ENCODE measurements around the gene ELL2. TPM values are rescaled to one million over a fixed set of nuclear protein-coding genes. Genes with fewer than 3 reads are reported as not detected.
"Not testable (repeated sequence)": the region's sequence is repeated elsewhere in the genome, so short reads cannot be mapped to it uniquely, and the experiment has no call there.

ELL2 gene
- total and polyA plus RNA-seq, 2 of the 13 experiments (the other 11 are each of a cell fraction or from before 2014, with no cell fraction given): 78.9 to 97.1 TPM

DNA sequence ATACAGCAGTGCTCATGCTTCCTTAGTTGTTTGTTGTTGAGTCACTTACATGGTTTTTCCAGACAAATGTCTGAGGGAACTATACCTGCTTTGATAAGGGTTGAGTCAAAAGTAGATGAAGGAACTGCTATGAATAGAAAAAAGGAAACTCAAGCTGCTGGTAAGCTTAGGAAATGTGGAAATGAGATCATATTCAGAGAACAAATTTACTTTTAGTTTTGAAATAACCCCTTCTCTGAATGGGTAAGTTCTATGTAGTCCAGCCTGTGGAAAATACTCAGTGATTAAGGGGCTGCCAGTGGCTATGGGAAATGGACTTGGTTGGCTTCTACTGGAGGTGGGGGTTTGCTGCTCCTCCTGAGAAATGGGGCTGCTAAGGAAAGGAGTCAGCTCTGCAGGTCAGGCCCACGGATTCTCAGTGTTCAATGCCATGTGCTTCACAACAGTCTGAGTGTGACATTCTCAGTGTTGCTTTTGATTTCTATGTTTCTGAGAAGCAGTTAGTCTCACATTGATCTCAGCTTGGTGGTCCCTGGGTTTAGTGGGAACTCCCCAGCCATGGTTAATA lies 91.5 kb downstream of the ELL2 start:
- intact Hi-C loops (cut with micrococcal nuclease; ENCODE audit: unreplicated experiment) (no loop called here), in situ Hi-C loops (cut with HindIII; ENCODE audit: extremely low pct_ligation_motif_present, low pct_unique_long_range_greater_than_20kb) (no loop called here)
- POLR2A ChIA-PET: interaction anchor here (7.9 kb wide), 1 partner anchor 9 kb away, joined by 128 read pairs; no protein-coding TSS in a partner anchor
- ATAC-seq (no peak; the same call in 2 of the 3 replicates), DNase-seq (ENCODE audit: low spot score) (peak; percentile 54), FAIRE-seq (no peak)
- H3K9me3 ChIP-seq (ENCODE audit: low read length): no peaks in the 10 kb centered on the region
- H3K4me2 ChIP-seq (ENCODE audit: low read depth, low read length): no peak overlapping the region
- WGBS (ENCODE audit: low lambda C conversion rate): 63% methylated on average over 1 of the region's 1 CpG
- no peaks in the 10 kb centered on the region for H4K20me1 ChIP-seq (ENCODE audit: insufficient read depth, low read length)
- no peak overlapping the region for H3K4me3 ChIP-seq (replicated peaks in 1 of 3; ENCODE audit: insufficient read depth in 1 of 3, low read depth in 2 of 3, low read length in 3 of 3)
- CTCF ChIA-PET (ENCODE audit: low intra/inter-chr PET ratio, low total read pairs): no interaction called here
- no peak overlapping the region for H3K9ac ChIP-seq (ENCODE audit: insufficient read depth, low read depth, low read length)
- no TSS peak for BruUV-seq (replicated peaks)
- no peaks in the 10 kb centered on the region for H3K36me3 ChIP-seq (replicated peaks in 1 of 2; ENCODE audit: control insufficient read depth in 1 of 2, insufficient read depth in 2 of 2, low read length in 2 of 2)
- TF ChIP-seq ATAD3A (CRISPR knock-in tag; IDR thresholded peaks at IDR 0.05): no peak
- TF ChIP-seq PRPF4 (IDR thresholded peaks at IDR 0.05; ENCODE audit: low read depth, low read length, poor library complexity, severe bottlenecking): no peak
- TF ChIP-seq MIXL1 (CRISPR knock-in tag; IDR thresholded peaks at IDR 0.05): no peak
- peak; percentile 26; the same call in 1 of the 2 replicates for TF ChIP-seq ZNF232 (CRISPR knock-in tag; IDR thresholded peaks at IDR 0.05; ENCODE audit: borderline replicate concordance)
- TF ChIP-seq KAT2B (IDR thresholded peaks at IDR 0.05; ENCODE audit: borderline replicate concordance, low read depth, low read length): no peak
- no peaks in the 10 kb centered on the region for H3K27me3 ChIP-seq (ENCODE audit: control insufficient read depth in 1 of 2, insufficient read depth in 2 of 2, low read length in 2 of 2)
- H3K27ac ChIP-seq (ENCODE audit: extremely low read length, insufficient read depth, low read length): peak overlapping the region; percentile 21
- peaks cover 65% of the 10 kb centered on the region for H3K4me1 ChIP-seq (ENCODE audit: insufficient read depth, low read length)
- H2AFZ ChIP-seq (ENCODE audit: low read length): no peak overlapping the region
- H3K79me2 ChIP-seq (ENCODE audit: insufficient read depth, low read length): no peaks in the 10 kb centered on the region

DNA sequence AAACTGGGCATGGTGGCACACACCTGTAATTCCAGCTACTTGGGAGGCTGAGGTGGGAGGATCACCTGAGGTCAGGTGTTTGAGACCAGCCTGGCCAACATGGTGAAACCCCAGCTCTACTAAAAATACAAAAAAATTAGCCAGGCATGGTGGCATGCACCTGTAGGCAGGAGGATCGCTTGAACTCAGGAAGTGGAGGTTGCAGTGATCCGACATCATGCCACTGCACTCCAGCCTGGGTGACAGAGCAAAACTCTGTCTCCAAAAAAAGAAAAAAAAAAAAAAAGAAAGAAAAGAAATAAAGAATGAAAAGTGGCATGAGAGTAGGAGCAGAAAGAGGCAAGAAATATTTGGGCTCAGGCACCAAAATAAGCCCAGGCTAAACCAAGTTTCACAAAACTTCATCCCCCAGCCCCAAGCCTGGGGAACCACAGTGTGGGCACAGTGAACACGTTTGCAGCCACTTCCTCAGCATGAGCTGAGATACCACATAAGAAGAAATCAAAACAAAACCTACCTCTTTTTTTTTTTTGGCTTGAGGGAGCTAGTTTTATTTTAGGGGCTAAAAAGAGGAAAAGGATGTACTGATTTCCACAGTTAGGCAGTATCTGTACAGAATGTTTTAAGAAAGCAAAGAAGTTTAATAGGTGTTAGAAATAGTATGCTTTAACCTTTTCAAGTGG lies 92.3 kb downstream of the ELL2 start:
- WGBS (ENCODE audit: low lambda C conversion rate): 88% methylated on average over 3 of the region's 3 CpGs
- H3K9me3 ChIP-seq (ENCODE audit: low read length); ATAC-seq; H3K9ac ChIP-seq (ENCODE audit: insufficient read depth, low read depth, low read length); H3K27ac ChIP-seq (ENCODE audit: extremely low read length, insufficient read depth, low read length); H3K4me2 ChIP-seq (ENCODE audit: low read depth, low read length); H3K27me3 ChIP-seq (ENCODE audit: control insufficient read depth in 1 of 2, insufficient read depth in 2 of 2, low read length in 2 of 2); H3K36me3 ChIP-seq (replicated peaks in 1 of 2; ENCODE audit: control insufficient read depth in 1 of 2, insufficient read depth in 2 of 2, low read length in 2 of 2); DNase-seq (ENCODE audit: low spot score); H2AFZ ChIP-seq (ENCODE audit: low read length); BruUV-seq (replicated peaks); FAIRE-seq; H3K4me3 ChIP-seq (replicated peaks in 1 of 3; ENCODE audit: insufficient read depth in 1 of 3, low read depth in 2 of 3, low read length in 3 of 3); H3K79me2 ChIP-seq (ENCODE audit: insufficient read depth, low read length); H4K20me1 ChIP-seq (ENCODE audit: insufficient read depth, low read length); in situ Hi-C loops (cut with HindIII; ENCODE audit: extremely low pct_ligation_motif_present, low pct_unique_long_range_greater_than_20kb); CTCF ChIA-PET (ENCODE audit: low intra/inter-chr PET ratio, low total read pairs): not testable (repeated sequence)
- POLR2A ChIA-PET: interaction anchor here (7.9 kb wide), 1 partner anchor 10 kb away, joined by 128 read pairs; no protein-coding TSS in a partner anchor
- intact Hi-C loops (cut with micrococcal nuclease; ENCODE audit: unreplicated experiment): loop anchor here (5.0 kb wide), 1 partner anchor 428 kb away; no protein-coding TSS in a partner anchor
- H3K4me1 ChIP-seq (ENCODE audit: insufficient read depth, low read length): peaks cover 71% of the 10 kb centered on the region

Measured in HepG2 (cell line).